ENCODE results near the gene SGTA.
"Not testable (repeated sequence)": the region's sequence is repeated elsewhere in the genome, so short reads cannot be mapped to it uniquely, and the experiment has no call there.

The SGTA gene

GRCh38 chr19:2726904-2727639 is 56.0 kb downstream of the SGTA start:
- no peak for DNase-seq (ENCODE audit: low read depth, low spot score)

- no peak for DNase-seq (ENCODE audit: low read depth, low spot score)
Measured at GRCh38 chr19:2726160-2726855, 56.8 kb downstream of the SGTA start.

- DNase-seq (ENCODE audit: low read depth, low spot score), result no peak
Measured at GRCh38 chr19:2724148-2724557, 58.9 kb downstream of the SGTA start.

GRCh38 chr19:2723747-2724146 is 59.3 kb downstream of the SGTA start:
- DNase-seq (ENCODE audit: low read depth, low spot score), result no peak

GRCh38 chr19:2723345-2723715 is 59.7 kb downstream of the SGTA start:
- DNase-seq (ENCODE audit: low read depth, low spot score), result no peak

GRCh38 chr19:2722541-2723344 is 60.3 kb downstream of the SGTA start:
- peak; percentile 17 for DNase-seq (ENCODE audit: low read depth, low spot score)

- DNase-seq (ENCODE audit: low read depth, low spot score), result no peak
Measured at GRCh38 chr19:2721570-2722540, 61.2 kb downstream of the SGTA start.

- DNase-seq (ENCODE audit: low read depth, low spot score), result no peak
Measured at GRCh38 chr19:2720777-2721569, 62.1 kb downstream of the SGTA start, which contains the start of gene DIRAS1. TSS of gene DIRAS1 (minus strand) at chr19:2721372. CDS start at chr19:2717806, 3,566 bp downstream.

GRCh38 chr19:2719920-2720776 is 62.9 kb downstream of the SGTA start:
- no peak for DNase-seq (ENCODE audit: low read depth, low spot score)

- no peak for DNase-seq (ENCODE audit: low read depth, low spot score)
Measured at GRCh38 chr19:2719232-2719735, 63.8 kb downstream of the SGTA start.

GRCh38 chr19:2717638-2718541 is 65.2 kb downstream of the SGTA start:
- no peak for DNase-seq (ENCODE audit: low read depth, low spot score)

GRCh38 chr19:2716722-2717637 is 66.1 kb downstream of the SGTA start:
- no peak for DNase-seq (ENCODE audit: low read depth, low spot score)

- DNase-seq (ENCODE audit: low read depth, low spot score), result no peak
Measured at GRCh38 chr19:2716275-2716650, 66.8 kb downstream of the SGTA start.

- no peak for DNase-seq (ENCODE audit: low read depth, low spot score)
Measured at GRCh38 chr19:2715470-2716274, 67.4 kb downstream of the SGTA start.

GRCh38 chr19:2714531-2715269 is 68.4 kb downstream of the SGTA start:
- DNase-seq (ENCODE audit: low read depth, low spot score), result no peak

- DNase-seq (ENCODE audit: low read depth, low spot score), result not testable (repeated sequence)
Measured at GRCh38 chr19:2714102-2714501, 69.0 kb downstream of the SGTA start.
